Measurements from ENCODE around the gene SCAF8. TPM values are rescaled to one million over a fixed set of nuclear protein-coding genes. Genes with fewer than 3 reads are reported as not detected.
"Not testable (repeated sequence)": the region's sequence is repeated elsewhere in the genome, so short reads cannot be mapped to it uniquely, and the experiment has no call there.

The SCAF8 gene
- total RNA-seq, 2 donors from 2014 or later = 32.0 to 55.2 TPM

DNA sequence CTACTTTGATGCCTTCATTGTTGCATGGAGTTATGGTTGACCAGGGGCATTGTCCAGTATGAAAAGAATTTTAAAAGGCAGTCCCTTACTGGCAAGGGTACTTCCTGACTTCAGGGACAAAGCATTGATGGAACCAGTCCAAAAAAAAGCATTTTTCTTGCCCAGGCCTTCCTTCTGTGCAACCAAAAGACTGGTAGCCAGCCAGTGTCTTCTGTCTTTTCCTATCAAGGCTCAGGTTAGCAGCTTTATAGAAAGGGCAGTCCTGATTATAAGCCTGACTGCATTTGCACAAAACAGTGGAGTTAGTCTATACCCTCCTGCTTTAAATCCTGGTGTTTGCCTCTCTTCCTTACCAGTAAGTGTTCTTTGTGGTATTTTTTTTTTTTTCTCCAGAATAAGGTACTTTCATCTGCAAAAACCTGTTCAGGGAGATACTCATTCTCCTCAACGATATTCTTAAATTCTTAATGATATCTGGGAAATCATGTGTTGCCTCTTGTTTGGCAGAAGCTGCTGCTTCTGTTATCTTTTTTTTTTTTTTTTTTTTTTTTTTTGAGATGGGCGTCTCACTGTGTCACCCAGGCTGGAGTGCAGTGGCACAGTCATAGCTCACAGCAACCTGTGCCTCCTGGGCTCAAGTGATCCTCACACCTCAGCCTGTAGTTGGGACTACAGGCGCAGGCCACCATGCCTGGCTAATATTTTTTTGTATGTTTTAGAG, 33.9 kb downstream of the SCAF8 start:
- H3K4me1 ChIP-seq (ENCODE audit: control insufficient read depth in 1 of 2, low read depth in 2 of 2) = peaks cover 39 to 76% of the 10 kb centered on the region in 2 donors
- ATAC-seq (ENCODE audit: insufficient number of reproducible peaks, low FRiP score, low read depth) (no peak), DNase-seq (ENCODE audit: low spot score) (no peak)
- no peak overlapping the region for H3K4me3 ChIP-seq
- no peaks in the 10 kb centered on the region for H3K36me3 ChIP-seq
- peak overlapping the region in 1 of 2 donors; percentile 1 for H3K27ac ChIP-seq
- H3K9me3 ChIP-seq = no peaks in the 10 kb centered on the region
- no peaks in the 10 kb centered on the region for H3K27me3 ChIP-seq (replicated peaks; ENCODE audit: insufficient read depth)
- TF ChIP-seq, protein P1, sequence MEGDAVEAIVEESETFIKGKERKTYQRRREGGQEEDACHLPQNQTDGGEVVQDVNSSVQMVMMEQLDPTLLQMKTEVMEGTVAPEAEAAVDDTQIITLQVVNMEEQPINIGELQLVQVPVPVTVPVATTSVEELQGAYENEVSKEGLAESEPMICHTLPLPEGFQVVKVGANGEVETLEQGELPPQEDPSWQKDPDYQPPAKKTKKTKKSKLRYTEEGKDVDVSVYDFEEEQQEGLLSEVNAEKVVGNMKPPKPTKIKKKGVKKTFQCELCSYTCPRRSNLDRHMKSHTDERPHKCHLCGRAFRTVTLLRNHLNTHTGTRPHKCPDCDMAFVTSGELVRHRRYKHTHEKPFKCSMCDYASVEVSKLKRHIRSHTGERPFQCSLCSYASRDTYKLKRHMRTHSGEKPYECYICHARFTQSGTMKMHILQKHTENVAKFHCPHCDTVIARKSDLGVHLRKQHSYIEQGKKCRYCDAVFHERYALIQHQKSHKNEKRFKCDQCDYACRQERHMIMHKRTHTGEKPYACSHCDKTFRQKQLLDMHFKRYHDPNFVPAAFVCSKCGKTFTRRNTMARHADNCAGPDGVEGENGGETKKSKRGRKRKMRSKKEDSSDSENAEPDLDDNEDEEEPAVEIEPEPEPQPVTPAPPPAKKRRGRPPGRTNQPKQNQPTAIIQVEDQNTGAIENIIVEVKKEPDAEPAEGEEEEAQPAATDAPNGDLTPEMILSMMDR (IDR thresholded peaks at IDR 0.05) = no peak

DNA sequence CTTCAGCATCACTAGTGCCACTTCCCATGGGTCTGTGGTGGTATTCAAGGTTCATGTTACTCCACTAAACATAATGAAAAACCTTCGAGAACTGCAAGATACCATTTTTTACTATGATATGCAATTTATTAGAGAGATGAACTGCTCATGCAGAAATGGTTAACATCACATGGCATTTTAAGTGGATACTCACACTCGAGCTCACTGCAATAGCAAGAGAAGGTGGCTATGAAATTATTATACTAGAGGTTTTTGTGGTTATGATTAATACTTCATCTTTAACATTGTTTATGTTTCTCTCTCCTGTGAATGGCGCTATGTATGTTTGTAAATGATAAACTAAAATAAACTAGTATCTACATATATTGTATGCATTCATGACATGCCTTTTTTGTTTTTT, 35.1 kb downstream of the SCAF8 start:
- no peak overlapping the region for H3K4me3 ChIP-seq
- TF ChIP-seq, protein P1 (IDR thresholded peaks at IDR 0.05) = no peak
- H3K4me1 ChIP-seq (ENCODE audit: control insufficient read depth in 1 of 2, low read depth in 2 of 2) = peaks cover 38 to 70% of the 10 kb centered on the region in 2 donors
- no peak overlapping the region for H3K27ac ChIP-seq
- no peak for DNase-seq (ENCODE audit: low spot score)
- H3K36me3 ChIP-seq = no peaks in the 10 kb centered on the region
- ATAC-seq (ENCODE audit: insufficient number of reproducible peaks, low FRiP score, low read depth) = no peak
- H3K9me3 ChIP-seq = no peaks in the 10 kb centered on the region
- H3K27me3 ChIP-seq (replicated peaks; ENCODE audit: insufficient read depth) = no peaks in the 10 kb centered on the region

DNA sequence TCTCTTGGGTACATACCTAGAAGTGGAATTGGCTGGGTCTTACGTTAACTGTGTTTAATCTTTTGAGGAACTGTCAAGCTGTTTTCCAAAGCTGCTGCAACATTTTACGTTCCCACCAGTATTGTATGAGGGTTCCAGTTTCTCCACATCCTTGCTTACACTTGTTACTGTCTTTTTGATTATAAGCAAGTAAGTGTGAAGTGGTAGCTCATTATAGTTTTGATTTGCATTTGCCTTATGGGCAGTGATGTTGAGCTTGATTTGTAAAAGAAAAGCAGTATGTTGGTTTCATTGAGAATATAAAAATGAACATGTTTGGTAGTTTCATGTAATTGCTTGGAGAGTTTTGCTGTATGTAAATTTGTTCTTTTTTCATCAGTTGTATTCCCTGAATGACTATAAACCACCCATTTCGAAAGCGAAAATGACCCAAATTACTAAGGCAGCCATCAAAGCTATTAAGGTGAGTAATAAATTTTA, 40.4 kb downstream of the SCAF8 start:
- Histone ChIP-seq H3K9me3 (no peaks in the 10 kb centered on the region), H3K36me3 (no peaks in the 10 kb centered on the region), H3K4me1 (ENCODE audit: control insufficient read depth in 1 of 2, low read depth in 2 of 2) (peaks cover 0 to 16% of the 10 kb centered on the region in 2 donors), H3K27ac (no peak overlapping the region), H3K27me3 (replicated peaks; ENCODE audit: insufficient read depth) (no peaks in the 10 kb centered on the region), H3K4me3 (no peak overlapping the region)
- DNase-seq (ENCODE audit: low spot score) (no peak), ATAC-seq (ENCODE audit: insufficient number of reproducible peaks, low FRiP score, low read depth) (no peak)
- TF ChIP-seq, protein P1 (IDR thresholded peaks at IDR 0.05) = no peak

DNA sequence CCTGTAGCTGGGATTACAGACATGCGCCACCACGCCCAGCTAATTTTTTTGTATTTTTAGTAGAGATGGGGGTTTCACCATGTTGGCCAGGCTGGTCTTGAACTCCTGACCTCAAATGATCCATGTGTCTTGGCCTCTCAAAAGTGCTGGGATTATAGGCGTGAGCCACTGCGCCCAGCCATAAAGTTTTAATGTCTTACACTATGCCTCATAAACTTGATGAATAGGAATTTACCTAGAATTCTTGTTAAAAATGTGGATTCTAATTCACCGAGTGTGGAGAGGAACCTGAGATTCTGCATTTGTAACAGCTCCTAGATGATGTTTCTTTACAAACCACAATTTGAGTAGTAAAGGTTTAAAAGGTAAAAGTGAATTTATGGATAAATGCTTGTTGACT, 45.9 kb downstream of the SCAF8 start:
- not testable (repeated sequence) for ATAC-seq (ENCODE audit: insufficient number of reproducible peaks, low FRiP score, low read depth)

DNA sequence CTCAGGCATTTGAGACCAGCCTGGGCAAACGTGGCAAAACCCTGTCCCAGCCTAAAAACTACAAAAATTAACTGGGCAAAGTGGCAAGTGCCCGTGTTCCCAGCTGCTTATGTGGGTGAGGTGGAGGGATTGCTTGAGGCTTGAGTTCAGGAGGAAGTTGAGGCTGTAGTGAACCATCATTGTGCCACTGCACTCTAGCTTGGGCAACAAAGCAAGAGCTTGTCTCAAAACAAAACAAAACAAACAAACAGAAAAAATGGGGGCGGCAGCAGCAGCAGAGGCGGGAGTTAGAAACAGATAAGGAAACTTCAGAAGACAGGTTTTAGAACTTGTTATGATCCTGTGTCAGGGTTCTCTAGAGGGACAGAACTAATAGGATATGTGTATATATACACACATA, 49.0 kb downstream of the SCAF8 start:
- H3K36me3 ChIP-seq = peaks cover 5% of the 10 kb centered on the region
- TF ChIP-seq, protein P1 (IDR thresholded peaks at IDR 0.05) = no peak

More for the DNA sequence above, 45.9 kb downstream of the SCAF8 start:
- not testable (repeated sequence) for H3K36me3 ChIP-seq; H3K27me3 ChIP-seq (replicated peaks; ENCODE audit: insufficient read depth); DNase-seq (ENCODE audit: low spot score); H3K4me3 ChIP-seq; H3K4me1 ChIP-seq (ENCODE audit: control insufficient read depth in 1 of 2, low read depth in 2 of 2); H3K27ac ChIP-seq; H3K9me3 ChIP-seq

More for the DNA sequence above, 49.0 kb downstream of the SCAF8 start:
- Histone ChIP-seq H3K4me1 (ENCODE audit: control insufficient read depth in 1 of 2, low read depth in 2 of 2) (peaks cover 0 to 1% of the 10 kb centered on the region in 2 donors), H3K27ac (no peak overlapping the region), H3K27me3 (replicated peaks; ENCODE audit: insufficient read depth) (no peaks in the 10 kb centered on the region), H3K9me3 (no peaks in the 10 kb centered on the region), H3K4me3 (no peak overlapping the region)
- DNase-seq (ENCODE audit: low spot score) (no peak), ATAC-seq (ENCODE audit: insufficient number of reproducible peaks, low FRiP score, low read depth) (no peak)

Measured in thoracic aorta (tissue), 2 donors.